Measurements from ENCODE around the gene RGS19.
"Not testable (repeated sequence)": the region's sequence is repeated elsewhere in the genome, so short reads cannot be mapped to it uniquely, and the experiment has no call there.

Gene RGS19

DNA sequence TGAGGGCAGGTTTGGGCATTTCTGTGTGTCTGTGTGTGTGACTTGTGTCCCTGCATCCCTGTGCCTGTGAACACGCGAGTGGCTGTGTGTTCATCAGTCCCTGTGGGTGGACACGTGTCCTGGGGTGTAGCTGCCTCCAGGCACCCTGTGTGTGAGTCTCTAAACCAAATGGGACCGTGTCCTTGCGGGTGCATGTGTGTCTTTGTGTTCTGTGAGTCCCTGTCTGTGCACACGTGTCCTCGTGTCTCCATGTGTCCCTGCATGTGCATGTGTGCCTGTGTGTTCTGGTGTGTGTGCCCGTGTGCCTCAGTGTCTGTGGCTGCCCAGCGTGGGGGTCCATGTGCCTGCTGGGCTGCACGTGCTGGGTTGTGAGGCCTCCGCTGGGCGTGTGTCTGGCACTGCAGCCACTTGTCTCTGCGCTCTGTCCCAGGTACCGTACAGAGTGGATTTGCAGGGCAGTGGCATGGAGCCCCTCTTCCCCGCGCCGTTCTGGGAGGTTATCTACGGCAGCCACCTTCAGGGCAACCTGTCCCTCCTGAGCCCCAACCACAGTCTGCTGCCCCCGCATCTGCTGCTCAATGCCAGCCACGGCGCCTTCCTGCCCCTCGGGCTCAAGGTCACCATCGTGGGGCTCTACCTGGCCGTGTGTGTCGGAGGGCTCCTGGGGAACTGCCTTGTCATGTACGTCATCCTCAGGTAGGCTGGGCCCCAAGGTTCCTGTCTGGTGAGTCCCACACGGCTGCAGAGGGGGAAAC lies 13.1 kb upstream of the RGS19 start:
- no peak for DNase-seq

DNA sequence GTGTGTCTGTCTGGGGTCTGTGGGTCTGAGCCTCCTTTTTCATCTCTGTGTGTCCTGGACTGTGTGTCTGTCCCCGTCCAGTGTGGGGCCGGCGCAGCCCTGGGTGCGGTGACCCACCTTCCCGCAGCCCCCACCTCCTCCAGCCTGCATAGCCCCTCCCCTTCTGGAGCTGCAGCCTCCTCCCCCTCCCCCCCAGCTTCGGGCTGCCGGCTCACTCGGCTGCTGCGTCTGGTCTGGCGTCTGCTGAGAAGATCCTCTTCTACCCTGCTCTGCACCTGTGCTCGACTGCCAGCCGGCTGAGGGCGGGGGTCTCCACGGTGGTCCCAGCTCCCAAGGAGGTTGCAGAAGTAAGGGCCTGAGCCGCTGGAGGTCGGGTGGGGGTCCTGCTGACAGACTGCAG lies 12.5 kb upstream of the RGS19 start:
- no peak for DNase-seq

DNA sequence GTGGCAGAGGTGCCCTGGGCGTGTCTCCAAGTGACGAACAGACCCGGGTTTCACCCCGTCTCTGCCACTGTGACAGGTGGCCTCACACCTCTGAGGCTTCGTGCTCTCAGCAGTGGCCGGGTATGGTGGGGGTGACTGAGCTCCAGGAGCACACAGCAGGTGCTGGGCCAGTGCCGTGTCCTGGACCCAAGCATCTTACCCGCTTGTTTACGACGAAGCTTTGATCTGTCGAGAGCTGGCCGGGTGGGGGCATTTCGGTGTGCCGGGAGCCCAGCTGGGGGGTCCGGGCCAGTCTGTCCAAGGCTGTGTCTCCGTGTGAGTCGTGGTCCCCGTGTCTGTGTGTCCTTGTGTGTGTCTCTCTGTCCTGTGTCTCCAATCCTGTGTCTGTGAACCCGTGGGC lies 12.0 kb upstream of the RGS19 start:
- no peak for DNase-seq

DNA sequence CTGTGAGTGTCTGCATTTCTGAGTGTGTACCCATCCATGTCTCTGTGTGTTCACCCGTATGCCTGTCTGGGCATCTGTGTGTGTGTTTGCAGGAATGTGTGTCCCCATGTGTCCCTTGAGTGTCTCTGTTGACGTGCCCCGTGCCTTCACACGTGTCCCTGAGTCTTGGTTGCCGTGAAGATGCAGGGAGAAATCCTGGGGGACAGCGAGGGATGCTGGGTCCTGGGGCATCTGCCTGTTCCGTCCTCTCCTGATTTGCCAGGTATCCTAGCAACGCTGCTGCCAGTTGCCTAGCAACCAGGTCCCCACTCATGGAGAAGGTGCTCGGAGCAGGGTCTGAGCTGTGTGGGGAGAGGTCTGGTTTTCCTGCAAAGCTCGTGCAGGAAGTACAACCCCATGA lies 10.8 kb upstream of the RGS19 start:
- no peak for DNase-seq

DNA sequence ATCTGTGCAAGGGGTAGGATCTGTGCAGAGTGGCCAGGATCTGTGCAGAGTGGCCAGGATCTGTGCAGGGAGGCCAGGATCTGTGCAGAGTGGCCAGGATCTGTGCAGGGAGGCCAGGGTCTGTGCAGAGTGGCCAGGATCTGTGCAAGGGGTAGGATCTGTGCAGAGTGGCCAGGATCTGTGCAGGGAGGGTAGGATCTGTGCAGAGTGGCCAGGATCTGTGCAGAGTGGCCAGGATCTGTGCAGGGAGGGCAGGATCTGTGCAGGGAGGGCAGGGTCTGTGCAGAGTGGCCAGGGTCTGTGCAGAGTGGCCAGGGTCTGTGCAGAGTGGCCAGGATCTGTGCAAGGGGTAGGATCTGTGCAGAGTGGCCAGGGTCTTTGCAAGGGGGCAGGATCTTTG lies 9.3 kb upstream of the RGS19 start:
- DNase-seq: not testable (repeated sequence)

DNA sequence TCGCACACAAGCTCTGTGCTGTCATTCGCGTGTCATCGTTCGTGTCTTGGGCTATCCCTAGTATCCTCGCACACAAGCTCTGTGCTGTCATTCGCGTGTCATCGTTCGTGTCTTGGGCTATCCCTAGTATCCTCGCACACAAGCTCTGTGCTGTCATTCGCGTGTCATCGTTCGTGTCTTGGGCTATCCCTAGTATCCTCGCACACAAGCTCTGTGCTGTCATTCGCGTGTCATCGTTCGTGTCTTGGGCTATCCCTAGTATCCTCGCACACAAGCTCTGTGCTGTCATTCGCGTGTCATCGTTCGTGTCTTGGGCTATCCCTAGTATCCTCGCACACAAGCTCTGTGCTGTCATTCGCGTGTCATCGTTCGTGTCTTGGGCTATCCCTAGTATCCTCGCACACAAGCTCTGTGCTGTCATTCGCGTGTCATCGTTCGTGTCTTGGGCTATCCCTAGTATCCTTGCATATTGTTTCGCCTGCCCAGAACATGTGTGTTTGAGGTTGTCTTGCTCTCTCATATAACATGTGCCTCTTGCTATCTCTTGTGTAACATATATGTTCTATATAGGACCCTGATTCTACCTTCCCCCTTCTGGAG lies 8.0 kb upstream of the RGS19 start:
- not testable (repeated sequence) for DNase-seq

DNA sequence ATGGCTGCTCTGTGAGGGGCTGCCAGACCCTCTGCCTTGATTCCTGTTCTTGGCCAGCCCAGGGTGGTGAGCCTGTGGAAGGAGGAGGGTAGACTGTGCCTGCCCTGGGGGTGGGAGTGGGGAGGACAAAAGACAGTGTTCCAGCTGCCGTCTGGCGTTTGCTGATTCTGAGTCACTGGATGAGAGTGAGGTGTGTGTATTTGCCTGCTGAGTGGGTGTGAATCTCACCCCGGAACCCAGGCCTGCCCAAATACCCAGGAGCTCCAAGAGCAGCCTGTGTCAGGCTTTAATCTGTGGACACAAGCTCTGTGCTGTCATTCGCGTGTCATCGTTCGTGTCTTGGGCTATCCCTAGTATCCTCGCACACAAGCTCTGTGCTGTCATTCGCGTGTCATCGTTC lies 7.5 kb upstream of the RGS19 start:
- no peak for DNase-seq

DNA sequence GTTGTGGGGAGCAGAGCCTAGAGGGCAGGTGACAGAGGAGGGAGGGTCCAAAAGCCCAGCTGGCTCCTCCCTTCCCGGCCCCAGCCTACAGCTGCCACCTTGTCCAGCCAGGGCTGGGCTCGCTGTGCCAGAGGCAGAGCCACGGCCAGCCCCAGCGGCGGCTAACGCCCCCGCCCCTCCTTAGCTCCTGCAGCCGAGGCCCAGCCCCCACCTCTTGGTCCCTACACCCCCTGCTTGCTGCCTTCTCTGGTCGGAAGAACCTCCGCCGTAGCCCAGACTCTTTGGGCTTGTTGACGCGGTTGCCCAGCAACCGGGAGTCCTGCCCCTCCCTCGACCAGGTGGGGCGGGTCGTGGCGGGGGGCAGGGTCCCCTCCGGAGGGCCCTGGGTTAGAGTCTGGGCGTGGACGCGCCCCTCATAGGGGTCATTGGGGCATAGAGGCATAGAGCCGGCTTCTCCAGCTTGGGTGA lies 5.4 kb upstream of the RGS19 start:
- DNase-seq: no peak

DNA sequence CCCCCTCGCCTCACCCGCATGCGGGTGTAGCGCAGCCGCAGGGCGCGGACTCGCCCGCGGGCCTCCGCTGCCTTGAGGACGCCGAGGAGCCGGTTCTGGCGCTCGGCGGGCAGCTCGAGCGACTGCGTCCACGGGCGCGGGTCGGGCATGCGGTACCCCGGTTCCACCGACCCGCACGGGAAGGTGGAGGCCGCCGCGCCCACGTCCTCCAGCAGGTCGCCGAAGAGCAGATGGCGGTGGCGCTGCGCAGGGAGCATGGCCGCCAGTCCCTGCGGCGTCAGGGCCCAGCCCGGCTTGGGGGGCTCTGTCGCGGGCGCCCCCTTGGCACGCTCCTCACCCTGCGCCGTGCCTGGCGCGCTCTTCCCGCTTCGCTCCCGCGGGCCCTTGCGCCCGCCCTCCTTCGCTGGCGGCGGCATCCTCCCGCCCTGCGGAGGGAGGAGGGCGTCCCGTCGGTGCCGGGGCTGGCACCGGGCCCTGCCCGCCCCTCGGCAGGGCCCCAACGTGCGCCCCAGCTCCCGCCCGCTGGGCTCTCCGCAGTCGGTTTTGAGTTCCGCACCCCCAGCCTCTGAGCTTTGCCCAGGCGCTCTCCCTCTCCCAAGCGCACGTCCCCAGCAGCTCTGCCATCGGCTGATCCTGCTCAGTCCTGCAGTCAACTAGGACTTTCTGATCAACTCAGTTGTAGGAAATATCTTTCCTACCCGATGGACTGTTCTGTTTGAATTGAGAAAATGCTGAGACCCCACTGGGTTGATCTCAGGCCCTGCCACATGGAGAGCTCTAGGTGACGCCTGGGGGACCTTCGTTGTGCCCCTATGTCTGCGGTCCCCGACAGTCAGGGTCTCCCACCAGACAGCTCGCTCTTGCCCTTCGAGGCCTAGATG lies 4.7 kb upstream of the RGS19 start, which contains the start of gene LKAAEAR1:
Gene LKAAEAR1 (minus strand): TSS at position 595 of the 881 bp plus-strand sequence. CDS start 179 bp downstream, at position 416.
- no peak for DNase-seq

DNA sequence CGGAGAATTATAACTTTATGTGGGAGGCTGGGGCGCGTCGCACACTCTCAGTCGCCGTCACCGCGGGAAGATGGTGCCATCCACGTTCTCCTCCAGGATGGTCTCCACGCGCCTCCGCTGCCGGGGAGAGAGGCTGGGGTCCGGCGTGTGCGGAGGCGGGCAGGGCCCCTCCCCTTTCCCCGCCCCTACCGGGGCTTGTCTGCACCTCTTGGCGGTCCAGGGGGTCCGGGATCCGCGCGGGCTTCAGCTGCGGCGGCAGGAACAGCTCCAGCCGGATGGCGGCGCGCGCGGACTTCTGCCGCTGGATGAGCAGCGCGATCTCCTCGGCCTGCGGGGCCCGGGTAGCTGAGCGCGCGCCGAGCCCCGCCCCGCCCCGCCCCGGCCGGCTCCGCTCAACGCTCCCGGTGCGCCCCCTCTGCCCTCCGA lies 4.1 kb upstream of the RGS19 start:
- DNase-seq: peak; percentile 37

DNA sequence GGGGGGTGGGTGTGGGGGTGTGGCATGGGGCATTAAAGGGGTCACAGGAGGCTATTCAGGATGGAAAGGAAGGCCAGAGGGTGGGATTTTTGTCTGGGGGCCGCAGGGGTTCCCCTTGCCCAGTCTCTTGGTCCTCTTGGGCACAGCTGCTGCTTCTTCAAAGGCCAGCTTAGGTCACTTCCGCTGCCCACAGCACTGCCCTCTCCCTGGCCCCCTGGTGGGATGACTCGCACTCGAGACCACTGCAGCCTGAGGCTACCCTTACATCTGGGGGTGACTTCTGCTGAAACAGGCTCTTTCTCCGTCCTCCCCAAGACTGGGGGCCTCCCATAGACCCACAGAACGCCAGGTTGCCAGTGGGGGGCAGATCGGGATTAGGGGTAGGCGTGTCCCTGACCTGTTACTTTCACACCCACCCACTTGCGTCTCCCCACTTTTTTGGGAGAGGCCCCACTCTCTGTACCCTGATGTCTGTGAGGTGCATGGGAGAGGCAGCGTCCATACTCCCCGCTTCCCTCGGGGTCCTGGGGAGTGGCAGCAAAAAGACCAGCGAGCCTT lies 3.6 kb upstream of the RGS19 start:
- no peak for DNase-seq

DNA sequence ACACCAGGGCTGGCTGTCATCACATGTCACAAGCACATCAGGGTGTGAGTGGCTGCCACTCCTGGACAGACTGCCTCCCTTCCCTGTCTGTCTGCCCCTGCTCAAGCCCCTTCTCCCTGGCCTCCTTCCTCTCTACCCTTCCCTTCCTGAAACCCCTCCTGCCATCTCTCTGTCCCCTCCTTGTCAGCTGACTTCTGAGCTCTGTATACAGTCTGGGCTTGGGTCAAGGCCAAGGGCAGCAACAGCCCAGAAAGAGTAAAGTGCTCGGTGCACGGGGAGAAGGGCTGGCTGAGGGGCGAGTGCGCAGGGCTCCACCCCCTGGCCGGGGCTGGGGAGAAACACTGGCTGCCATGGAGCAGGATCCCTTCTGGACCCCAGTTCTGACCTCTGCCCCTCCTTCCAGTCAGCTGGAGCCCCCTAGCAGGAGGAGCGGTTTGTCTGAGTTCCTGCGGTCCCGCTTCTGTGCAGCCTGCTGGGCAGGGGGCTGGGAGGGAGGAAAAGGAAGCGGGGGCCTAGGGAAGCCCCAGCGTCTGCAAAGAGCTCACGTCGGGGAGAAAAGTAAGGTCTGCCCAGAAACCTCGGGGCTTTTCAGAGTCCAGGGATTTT lies 2.9 kb upstream of the RGS19 start:
- DNase-seq: no peak

DNA sequence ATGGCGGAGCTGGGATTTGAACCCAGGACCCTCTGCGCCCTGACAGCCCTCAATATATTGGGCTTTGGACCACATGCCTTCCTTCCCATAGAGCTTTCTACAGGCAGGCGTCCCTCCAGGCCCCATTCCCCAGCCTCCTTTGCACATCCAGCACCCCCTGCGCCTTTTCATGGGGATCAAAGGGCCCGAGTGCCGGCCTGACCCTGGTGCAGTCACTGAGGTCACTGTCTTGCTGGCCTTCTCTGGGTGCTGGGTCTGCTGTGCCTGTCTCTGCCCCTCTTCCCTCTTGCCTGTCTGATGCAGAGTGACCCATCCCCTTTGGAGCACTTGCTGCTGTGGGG lies 2.3 kb upstream of the RGS19 start:
- DNase-seq: no peak

DNA sequence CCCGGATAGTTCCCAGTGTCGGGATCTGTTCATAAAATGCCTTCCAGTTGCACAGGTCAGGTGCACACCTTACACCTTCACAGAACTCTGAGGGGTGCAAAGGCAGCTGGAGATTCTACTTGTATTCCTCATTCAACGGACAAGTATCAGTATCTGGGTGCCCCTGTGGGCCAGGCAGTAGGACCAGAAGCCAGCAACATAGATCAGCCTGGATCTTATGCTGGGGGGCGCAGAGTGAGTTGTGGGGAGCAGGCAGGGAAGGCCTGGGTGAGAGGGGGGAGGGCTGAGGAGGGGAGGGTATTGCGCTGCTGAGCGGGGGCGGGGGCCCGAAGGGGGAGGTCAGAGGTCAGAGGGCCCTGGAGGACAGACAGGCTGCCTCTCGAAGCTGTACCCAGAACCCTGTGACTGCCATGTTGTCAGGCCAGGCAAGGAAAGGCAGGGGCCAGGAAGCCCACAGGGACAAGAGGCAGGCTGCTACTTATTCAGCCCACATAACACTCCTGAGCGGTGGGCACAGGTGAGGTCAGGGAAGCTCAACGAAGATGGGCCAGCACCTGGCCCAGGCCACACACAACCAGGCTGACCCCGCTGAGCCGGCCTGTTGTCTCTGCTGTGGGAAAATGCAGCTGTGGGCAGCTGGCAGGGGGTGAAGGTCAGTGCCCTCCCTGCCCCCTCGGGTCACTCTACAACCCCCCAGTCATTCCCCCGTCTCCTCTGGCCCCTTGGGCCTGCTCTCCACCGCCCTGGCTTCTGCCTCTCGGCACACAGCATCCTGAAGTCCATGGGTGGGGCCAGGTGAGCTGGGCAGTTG lies 1.7 kb upstream of the RGS19 start:
- DNase-seq: no peak

DNA sequence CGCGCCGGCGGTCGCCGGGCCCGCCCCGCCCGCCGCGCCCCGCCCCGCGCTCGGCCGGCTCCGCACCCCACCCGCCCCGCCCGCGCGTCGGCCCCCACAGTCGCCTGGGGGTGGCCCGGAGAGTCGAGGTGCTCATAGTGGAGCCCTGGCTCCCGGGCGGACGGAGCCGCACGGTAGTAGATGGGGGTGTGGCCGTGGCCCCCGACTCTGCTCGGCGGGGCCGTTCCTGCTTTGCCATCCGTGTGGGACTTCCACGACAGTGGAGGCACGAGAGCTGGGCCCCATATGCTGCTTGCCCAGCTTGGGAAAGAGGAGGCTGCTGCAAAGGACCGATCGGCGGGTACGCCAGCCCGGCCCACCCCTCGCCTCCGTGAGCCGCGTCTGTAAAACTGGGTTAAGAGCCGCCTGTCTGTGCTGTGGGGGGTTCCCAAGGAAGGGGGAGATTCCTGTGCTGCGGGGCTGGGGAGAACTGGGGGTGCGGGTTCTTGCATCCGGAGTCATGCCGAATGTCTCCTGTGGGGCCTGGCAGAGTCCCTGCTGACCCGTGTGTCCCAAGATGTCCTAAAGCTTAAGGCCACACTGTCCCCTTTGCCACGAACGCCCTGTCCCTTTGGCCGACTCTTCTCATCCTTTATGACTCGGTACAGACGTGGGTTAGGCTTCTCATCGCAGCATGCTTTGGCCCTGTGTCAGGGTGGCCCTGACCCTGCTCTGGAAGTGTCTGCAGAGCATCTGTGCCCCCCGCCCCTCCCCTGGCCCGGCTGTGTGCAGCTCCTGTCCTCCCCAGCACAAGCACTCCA lies 895 bp upstream of the RGS19 start, which contains the start of gene OPRL1:
Gene OPRL1 (plus strand): TSS at position 70 of the 800 bp plus-strand sequence. CDS start 12,639 bp downstream, outside the sequence.
- DNase-seq: no peak

DNA sequence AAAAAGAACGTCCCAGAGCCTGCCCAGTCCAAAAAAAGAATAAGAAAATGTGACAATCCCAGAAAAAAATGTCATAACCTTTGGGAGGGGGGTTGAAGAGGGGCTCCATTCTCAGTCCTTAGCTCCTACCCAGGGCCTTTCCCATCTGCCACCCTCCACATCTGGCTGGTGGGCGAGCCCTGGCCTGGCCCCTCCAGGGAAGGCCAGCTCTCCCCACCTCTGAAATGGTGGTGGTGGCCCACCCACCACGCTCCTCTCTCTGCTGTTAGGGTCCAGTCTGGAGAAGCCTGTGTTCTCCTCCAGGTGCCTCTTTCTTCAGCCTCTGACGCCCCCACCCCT lies 415 bp downstream of the RGS19 start:
- DNase-seq: no peak

DNA sequence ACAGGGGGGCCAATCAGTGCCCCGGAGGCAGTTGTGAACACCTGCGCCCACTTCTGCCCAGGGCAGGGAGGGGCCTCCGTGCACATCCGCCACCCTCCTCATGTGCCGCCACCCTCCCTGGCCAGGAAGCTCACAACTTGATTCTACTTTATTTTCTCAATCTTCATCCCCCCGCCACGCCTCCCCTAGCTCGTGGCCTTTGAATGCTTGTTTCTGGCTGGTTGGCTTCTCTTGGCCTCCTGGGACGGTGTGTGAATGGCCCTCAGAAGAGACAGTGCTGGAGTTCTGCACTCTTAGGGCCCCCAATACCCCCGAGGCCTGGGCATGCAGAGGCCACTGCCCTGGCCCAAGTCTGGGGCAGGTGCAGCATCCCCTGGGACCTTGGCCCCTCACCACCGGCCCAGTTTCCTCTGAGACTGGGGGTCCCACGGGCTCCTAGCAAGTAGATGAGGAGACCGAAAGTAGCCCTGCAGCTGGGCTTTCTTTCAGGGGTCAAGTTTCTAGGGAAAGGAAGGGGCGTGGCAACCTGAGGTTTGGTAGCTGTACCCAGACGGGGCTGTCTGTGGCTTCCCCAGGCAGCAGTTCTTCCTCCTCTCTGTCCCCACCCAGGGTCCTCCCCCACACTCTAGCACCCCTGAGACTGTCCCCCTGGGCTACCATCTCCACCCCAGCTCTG lies 1.3 kb downstream of the RGS19 start:
- DNase-seq: no peak

DNA sequence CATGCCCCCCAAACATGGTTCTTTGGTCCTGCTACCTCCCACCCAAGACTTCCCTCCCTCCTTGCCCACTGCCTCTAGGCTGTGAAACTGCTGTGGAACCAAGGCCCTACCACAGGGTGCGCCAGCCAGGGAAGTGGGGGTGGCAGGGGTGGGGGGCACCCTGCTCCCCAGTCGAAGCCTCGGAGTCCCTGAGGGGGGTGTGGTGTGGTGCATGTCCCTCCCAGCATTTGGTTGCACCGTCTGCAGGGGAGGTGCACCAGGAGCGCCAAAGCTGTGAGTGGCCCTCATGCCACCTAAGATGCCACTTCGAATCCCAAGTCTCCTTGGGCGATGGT lies 1.8 kb downstream of the RGS19 start:
- DNase-seq: no peak

DNA sequence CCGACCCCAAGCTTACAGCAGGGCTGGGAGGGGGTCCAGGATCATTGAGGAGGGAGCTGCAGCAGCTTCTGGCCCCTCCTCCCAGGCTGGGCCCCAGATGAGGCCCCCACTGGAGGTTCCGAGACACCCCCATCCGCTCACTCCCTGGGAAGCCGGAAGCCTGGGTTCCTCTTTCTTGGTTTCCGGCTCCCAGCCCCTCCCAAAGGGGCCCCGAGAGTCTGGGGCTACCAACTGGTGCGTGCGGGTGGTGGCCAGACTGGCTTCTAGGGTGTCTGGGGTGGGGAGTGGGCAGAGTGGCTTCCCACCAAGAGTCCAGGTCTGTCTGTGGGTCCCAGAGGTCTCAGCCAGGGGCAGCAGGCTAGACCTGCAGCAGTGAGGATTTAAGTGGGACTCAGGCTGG lies 2.2 kb downstream of the RGS19 start:
- no peak for DNase-seq

Measured in NCI-H748 treated with DMSO at 0.1 percent for 48 hours (cell line).